GM12875 (cell line): ENCODE data around the gene FYN.

Source experiments
- H3K4me3 ChIP-seq: one replicate; pipeline ENCODE4 v1.5.1; 2011; ENCODE audit warnings: low read depth, low read length, control low read depth
- TF ChIP-seq, protein P1 (sequence below): IDR thresholded peaks from 2 replicates; pipeline ENCODE4 v1.5.1; 2011; ENCODE audit warnings: low read depth, mild to moderate bottlenecking, control low read depth, inconsistent platforms, low read length, moderate library complexity, borderline replicate concordance; ENCODE audit not compliant: insufficient read depth

FYN gene

DNA sequence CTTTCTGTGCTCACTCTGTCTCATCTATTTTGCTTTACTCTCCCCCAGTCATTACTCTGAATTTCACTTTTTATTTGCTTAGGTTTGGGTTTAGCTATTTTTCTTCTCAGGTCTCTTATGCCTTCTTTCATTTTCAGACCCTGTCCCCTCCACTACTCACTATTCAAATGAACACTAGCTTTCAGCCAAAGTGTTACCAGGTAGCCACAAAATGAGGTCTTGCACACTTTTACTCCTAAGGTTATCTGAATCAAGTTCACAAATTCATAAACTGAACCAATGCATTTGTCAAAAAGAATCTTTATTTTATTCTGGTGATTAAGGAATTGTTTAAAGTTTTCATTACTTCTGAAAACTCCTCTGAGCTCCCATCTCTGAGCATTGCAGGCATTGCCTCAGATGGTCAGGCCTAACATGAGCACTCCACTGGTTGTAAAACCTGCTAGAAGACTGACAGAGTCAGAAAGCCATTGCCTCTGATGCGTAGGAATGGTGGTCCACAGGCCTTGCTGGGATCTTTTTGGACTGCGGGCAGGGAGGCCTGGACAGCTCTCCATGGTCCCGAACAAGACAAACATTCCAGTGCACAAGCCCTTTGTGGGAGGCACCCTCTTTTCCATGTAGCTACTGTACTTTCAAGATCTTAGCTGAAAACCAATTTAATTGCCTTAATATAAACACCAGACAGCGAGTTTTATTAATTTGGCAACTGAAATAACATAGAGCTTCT, 48.5 kb downstream of the FYN start:
- no peak overlapping the region for H3K4me3 ChIP-seq
- TF ChIP-seq, protein P1, sequence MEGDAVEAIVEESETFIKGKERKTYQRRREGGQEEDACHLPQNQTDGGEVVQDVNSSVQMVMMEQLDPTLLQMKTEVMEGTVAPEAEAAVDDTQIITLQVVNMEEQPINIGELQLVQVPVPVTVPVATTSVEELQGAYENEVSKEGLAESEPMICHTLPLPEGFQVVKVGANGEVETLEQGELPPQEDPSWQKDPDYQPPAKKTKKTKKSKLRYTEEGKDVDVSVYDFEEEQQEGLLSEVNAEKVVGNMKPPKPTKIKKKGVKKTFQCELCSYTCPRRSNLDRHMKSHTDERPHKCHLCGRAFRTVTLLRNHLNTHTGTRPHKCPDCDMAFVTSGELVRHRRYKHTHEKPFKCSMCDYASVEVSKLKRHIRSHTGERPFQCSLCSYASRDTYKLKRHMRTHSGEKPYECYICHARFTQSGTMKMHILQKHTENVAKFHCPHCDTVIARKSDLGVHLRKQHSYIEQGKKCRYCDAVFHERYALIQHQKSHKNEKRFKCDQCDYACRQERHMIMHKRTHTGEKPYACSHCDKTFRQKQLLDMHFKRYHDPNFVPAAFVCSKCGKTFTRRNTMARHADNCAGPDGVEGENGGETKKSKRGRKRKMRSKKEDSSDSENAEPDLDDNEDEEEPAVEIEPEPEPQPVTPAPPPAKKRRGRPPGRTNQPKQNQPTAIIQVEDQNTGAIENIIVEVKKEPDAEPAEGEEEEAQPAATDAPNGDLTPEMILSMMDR, result no peak

DNA sequence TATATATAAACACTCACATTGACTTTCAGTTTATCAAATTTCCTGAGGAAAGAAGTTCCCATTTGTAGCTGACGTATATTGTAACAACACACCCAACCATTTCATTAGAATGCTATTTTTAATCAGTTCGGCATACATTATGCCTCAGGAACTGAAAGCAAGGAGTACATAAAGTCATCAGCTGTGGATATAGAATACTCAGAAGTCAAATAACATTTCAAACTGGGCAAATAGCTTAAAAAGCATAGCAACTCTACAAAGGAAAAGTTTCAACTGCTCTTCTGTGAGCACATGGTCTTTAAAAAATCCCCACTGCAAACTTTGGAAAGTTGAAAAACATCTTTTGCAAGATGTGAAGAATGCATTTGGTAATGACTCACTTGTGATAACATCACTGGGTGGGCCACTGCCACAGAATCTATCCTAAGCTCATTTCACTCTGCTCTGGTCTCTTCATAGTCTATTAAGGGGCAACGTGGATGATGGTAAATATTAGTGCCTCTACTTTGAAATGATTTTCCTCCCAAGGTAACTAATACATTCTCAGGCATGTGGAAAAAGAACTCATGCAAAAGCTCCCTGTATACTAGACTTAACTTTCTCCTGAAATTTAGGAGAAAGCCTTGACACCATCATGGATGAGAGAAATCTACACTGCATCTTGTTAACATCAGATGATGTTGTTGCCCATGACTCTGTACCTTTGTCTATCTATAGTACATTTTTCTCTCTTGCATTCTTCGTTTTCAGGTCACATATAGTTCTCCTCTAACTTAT, 49.2 kb downstream of the FYN start:
- no peak overlapping the region for H3K4me3 ChIP-seq
- TF ChIP-seq, protein P1, result no peak

DNA sequence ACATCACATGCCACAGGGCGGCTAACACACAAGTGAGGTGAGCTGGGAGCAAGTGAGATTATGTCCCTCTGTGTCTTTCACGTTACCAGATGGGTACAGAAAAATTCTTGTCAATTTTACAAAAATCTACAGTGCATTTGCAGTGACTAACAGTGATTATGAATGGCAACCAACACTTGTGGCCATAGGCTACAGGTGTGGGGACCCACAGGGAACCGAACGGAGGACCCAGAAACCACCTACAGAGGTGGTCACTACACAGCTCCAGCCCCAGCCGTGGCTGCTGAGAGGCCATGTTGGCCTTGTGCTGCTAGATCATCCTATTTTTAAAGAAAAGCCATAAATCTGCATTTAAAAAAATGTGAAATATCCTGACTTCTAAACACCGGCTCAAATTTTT, 50.2 kb downstream of the FYN start:
- TF ChIP-seq, protein P1, result no peak
- H3K4me3 ChIP-seq, result no peak overlapping the region

DNA sequence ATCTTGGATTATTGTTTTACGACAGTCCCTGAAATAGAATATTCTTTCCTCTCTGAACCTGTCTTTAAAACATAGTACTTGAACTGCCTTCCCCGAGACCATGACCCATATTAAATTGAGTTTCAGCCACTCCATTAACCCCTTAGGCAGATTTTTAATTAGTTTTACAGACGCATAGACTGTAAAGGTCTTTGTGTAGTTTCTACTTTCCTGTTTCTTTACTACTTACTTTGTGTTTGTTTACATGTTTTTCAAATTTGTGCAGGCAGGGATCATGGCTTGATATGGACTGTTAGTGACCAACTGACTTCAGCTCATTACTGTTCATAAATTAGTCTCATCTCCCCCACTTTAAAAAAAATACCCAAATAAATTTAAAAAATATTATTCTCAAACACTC, 53.8 kb downstream of the FYN start:
- TF ChIP-seq, protein P1, result no peak
- no peak overlapping the region for H3K4me3 ChIP-seq

DNA sequence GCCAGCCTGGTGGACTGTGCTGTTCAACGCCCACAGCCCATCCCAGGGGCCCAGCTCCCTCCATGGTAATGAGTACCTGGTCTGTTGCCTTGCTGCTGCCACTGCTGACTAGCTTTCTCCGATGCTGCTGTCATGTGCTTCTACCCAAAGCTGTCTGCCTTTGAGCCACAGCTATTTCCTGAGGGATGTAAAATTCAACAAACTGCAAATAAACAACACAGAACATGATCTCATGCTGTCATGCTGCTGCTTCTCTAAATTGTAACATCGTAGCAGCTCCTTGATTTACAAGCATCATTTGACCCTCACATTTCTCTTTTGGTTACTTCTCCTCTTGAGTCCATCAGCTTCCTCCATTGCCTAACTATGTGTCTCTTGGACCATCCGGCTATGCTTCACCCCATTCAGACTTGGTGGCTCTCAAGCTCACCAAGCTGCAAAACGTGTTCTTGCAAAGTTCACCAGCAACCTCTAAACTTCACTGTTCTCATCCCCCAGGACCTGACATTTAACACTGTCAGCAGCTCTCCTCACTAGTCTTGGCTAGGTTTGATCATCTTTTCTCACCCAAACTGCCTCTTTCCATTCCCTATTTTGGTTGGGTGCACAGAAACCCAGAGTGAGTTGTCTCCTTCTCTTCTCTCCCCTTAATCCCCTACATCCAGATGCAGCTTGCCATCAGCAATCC, 54.6 kb downstream of the FYN start:
- H3K4me3 ChIP-seq, result no peak overlapping the region
- TF ChIP-seq, protein P1, result no peak

DNA sequence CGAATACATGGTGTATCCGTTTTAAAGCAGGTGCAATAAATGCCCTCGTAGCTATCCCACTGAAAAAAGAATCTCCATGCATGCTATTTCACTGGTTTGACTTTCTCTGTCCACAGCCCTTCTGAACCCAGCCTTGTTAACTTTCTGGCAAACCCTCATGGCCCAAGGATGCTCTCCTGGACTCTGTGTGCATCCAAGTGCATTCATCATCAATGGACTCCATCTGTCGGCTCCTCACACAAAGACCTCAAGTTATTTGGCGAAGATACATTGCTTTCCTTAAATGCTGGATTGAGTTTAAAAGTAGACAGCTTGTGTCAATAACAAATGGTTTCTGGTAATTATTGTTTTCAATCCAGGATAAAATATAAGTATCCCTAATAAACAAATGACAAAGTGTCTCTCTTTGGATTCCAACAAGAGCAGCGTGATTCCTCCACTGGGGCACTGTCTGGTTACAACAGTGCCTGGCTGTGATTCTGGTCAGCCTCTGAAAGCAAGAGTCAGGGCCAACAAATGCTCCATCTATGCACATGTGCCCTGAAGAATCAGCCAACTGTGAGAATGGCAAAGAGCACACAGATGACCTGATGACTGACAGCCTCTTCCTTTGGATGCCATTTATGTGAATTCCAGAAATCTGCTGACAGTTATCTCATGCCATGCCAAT, 55.7 kb downstream of the FYN start:
- H3K4me3 ChIP-seq, result no peak overlapping the region
- TF ChIP-seq, protein P1, result no peak
